Hematopoietic multipotent progenitor cell (in vitro differentiated cells): ENCODE data around the gene ODF2L. TPM values are rescaled to one million over a fixed set of nuclear protein-coding genes. Genes with fewer than 3 reads are reported as not detected.

Experiments
- DNase-seq, 3 donors: peaks; one replicate each; pipeline ENCODE4 v3.0.0-alpha.2; 2011 to 2015; ENCODE audit warnings: low read depth in 2 of 3, low spot score in 2 of 3
- total RNA-seq: library from RNA; depleted of rRNA; stranded (reverse); fragments of >200 nt; gene quantifications from one replicate; pipeline ENCODE4 v1.2.3, GENCODE V29; 2012

Gene ODF2L, protein sequence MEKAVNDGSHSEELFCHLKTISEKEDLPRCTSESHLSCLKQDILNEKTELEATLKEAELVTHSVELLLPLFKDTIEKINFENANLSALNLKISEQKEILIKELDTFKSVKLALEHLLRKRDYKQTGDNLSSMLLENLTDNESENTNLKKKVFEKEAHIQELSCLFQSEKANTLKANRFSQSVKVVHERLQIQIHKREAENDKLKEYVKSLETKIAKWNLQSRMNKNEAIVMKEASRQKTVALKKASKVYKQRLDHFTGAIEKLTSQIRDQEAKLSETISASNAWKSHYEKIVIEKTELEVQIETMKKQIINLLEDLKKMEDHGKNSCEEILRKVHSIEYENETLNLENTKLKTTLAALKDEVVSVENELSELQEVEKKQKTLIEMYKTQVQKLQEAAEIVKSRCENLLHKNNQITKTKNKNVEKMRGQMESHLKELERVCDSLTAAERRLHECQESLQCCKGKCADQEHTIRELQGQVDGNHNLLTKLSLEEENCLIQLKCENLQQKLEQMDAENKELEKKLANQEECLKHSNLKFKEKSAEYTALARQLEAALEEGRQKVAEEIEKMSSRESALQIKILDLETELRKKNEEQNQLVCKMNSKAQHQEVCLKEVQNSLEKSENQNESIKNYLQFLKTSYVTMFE
- total RNA-seq = 12.9 TPM

- DNase-seq = peak; percentile 65 to 83 (median 82)
Measured at GRCh38 chr1:86395751-86396497, at the start of gene ODF2L. ODF2L (minus strand) TSS chr1:86396323; CDS start chr1:86387027, 9,296 bp downstream.

DNA sequence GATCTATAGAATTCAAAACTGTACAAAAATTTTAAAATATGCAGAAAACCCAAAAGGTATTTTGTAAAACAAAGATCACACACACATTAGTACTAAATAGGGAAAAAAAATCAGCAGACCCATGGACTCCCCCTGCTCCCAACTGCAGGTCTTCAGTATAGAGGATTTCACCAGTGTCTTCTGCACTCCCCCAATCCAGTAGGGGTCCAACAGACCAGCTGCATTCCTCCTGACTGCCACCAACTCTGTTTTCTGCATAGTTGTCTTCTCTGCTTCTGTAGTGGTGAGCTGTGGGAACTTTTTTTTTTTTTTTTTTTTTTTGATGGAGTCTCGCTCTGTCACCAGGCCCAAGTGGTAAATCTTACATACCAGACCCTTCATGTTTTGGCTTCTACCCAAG lies 49.8 kb upstream of the ODF2L start:
- peak in 1 of 3 donors; percentile 24 for DNase-seq

- DNase-seq = no peak
Measured at GRCh38 chr1:86441997-86442396, 45.9 kb upstream of the ODF2L start.

DNA sequence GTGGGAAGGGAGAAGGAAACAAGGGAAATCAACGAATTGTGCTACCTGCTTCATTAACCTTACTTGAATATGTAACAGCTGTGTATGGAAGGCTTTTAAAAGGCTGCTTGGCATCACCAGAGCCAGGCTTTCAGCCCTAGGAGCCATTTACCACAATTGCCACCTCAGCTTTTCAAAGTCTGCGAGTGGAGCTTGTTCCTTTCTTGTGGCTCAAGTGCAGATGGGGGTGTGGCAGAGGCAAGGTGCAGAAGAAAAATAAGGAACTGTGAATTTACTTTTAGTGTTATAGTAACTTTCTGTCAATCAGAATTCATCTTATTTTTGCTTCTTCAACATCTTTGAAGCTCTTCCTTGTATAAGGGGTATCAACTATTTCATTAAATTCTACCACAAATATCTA lies 45.5 kb upstream of the ODF2L start:
- DNase-seq = peak in 1 of 3 donors; percentile 83

DNA sequence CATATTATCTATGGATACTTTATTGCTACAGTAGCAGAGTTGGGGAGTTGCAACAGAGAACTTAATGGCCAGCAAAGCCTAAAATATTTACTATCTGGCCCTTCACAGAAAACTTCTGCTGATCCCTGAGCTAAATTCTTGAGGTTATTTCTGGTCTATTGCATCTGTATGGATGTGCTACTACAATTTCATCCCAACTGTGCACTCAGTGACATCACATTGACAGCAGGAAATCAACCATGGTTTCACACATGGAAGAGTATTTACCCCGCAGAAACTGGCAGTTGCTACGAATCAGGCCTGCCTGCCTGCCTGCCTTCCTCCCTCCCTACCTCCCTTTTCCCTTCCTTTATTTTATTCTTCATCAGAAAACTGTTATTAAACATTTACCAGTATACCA lies 39.9 kb upstream of the ODF2L start:
- no peak for DNase-seq

GRCh38 chr1:86435327-86435726 lies 39.2 kb upstream of the ODF2L start:
- DNase-seq = no peak

- DNase-seq = no peak
Measured at GRCh38 chr1:86434059-86434458, 37.9 kb upstream of the ODF2L start.

GRCh38 chr1:86430376-86430775 lies 34.3 kb upstream of the ODF2L start:
- DNase-seq = no peak

DNA sequence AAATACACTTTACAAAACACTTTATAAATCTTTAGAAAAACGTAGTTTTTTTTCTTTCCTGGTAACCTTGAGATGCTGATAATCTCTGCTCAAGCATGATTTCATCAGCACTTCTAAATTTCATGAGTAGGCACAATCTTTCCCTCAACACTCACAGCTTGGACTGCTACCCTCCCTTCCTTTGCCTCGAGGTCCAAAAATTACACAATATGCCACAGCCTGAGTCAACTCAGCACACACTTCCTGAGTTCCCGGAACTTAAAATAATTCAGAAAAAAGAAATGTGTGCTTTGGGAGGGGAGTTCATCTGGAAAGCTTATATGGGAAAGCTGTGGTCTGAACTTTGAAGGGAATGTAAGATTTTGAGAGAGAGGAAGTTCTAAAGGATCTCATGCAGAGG lies 33.7 kb upstream of the ODF2L start:
- peak in 2 of 3 donors; percentile 67 to 69 for DNase-seq

- no peak for DNase-seq
Measured at GRCh38 chr1:86429122-86429725, 33.1 kb upstream of the ODF2L start.

GRCh38 chr1:86423873-86424272 lies 27.8 kb upstream of the ODF2L start, which contains the start of gene CLCA2:
CLCA2 (plus strand) TSS chr1:86424171; CDS start chr1:86424248, 77 bp downstream.
- DNase-seq = no peak

DNA sequence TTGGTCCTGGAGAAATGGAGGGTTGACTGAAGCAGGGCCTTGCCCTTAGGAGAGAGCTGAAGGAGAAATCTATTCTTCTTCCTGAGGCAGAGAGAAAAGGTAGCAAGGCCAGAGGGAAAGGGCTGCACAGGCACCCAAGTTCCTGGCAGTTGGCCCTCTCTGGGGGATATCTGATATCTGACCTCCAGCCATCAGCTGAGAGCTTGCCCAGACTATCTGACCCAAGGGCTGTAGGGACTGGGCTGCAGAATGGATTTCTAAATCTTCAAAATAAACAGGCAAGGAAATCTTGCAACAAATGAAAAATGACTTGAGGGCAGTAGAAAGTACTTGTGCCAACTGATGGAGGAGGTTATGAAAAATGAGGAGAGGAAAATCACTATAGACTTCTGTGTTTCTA lies 27.4 kb upstream of the ODF2L start:
- no peak for DNase-seq

DNA sequence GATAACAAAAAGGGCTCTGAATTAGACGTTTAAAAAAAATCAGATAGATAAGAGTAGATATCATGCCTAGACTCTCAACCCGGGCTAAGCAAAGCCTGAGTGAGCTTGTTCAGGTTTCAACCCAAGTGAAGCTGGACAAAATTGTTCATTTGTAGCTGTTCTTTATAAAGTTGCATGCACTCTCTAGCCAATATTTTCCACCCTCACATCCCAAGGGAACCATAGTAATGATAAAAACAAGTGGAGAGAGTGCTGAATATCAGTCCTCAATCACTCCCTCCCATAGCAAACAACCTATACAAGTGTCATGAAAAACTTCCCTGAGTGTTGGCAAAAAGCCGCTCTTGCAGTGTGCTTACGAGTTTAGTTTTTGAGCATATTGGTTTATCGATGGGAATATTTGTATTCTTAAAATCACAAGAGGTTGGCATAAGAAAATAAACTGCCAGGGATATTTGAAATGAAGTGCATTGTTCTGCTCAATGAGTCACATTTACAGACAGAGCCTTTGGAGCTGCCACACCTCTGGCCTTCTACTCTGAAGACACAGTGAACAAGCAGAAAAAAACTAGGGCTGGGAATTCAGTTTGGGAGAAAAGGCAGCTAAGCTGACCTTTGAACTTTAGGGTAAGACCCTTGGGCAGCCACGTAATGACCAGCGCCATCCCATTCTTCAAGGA lies 25.6 kb upstream of the ODF2L start:
- DNase-seq = no peak

DNA sequence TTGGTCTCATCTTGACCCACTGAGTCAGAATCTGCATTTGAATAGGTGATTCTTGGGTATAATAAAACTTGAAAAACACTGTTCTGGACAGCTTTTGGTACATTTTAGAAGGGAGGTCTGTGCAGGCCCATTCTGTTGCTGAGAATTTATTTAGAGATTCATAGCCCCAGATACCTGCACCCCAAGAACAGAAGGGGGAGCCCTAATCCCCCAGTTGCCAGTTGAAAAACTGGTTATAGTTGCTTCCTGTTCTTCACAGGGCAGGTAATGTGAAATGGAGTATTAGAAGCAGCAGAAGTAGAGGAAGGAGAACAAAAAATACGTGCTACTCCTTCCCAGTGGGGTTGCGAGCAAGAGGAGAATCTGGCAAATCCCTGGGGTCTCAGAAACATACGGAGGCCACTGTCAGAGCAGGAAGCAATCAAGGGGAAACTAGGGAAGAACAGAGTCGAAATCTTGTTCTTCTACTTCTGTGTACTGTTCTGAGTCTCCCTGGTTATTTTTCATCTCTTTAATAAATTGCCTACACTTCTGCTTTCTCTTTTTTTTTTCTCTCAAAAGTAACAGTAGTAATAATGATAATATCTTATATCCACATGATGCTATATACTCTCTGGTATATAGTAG lies 23.3 kb upstream of the ODF2L start:
- peak in 2 of 3 donors; percentile 62 to 82 for DNase-seq

- no peak for DNase-seq
Measured at GRCh38 chr1:86416343-86416742, 20.2 kb upstream of the ODF2L start.

GRCh38 chr1:86410879-86411278 lies 14.8 kb upstream of the ODF2L start:
- DNase-seq = no peak

GRCh38 chr1:86409416-86410021 lies 13.4 kb upstream of the ODF2L start:
- no peak for DNase-seq

GRCh38 chr1:86396498-86396890 lies 371 bp upstream of the ODF2L start:
- peak in 2 of 3 donors; percentile 47 to 63 for DNase-seq

DNA sequence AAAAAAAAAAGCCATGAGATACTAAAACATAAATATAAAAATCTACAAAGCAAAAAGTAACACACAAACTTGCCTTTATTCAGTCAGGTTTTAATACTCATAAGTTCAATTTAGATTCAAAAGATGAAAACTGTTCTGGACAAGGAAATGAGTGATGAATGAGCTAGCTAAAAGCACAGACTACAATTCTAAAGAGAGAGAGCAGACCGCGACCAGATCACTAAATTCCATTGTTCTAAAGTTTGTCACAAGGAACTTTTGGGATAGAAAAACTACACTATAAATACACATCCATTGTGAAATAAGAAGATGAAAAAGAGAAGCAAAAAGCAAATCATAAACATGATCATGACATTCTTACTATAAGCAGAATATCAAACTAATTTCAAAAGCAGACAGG lies 1.7 kb downstream of the ODF2L start:
- DNase-seq = no peak
